GM12864 (cell line): Measurements from ENCODE around the gene BCL11B.
"Not testable (repeated sequence)": the region's sequence is repeated elsewhere in the genome, so short reads cannot be mapped to it uniquely, and the experiment has no call there.

Experiments used
- DNase-seq: peaks from one replicate; pipeline ENCODE4 v3.0.0-alpha.2; 2011; ENCODE audit warnings: low read depth
- H3K4me3 ChIP-seq: 2 replicates; pipeline ENCODE4 v1.5.1; 2011; ENCODE audit warnings: mild to moderate bottlenecking, low read depth, low read length, control low read depth
- CTCF ChIP-seq: IDR thresholded peaks from 2 replicates; pipeline ENCODE4 v1.5.1; 2011; ENCODE audit warnings: low read depth, mild to moderate bottlenecking, moderate library complexity, low read length, control low read depth, inconsistent platforms; ENCODE audit errors: missing control alignments

Gene BCL11B

GRCh38 chr14:99229654-99230207 lies 42.3 kb downstream of the BCL11B start:
- no peak for TF ChIP-seq CTCF
- H3K4me3 ChIP-seq = no peak overlapping the region
- no peak for DNase-seq

GRCh38 chr14:99228760-99229159 lies 43.2 kb downstream of the BCL11B start:
- not testable (repeated sequence) for H3K4me3 ChIP-seq, DNase-seq

GRCh38 chr14:99226687-99227086 lies 45.3 kb downstream of the BCL11B start:
- TF ChIP-seq CTCF = no peak
- no peak for DNase-seq
- no peak overlapping the region for H3K4me3 ChIP-seq

GRCh38 chr14:99225436-99226203 lies 46.4 kb downstream of the BCL11B start:
- TF ChIP-seq CTCF = no peak

GRCh38 chr14:99224948-99225347 lies 47.0 kb downstream of the BCL11B start:
- no peak for TF ChIP-seq CTCF
- no peak overlapping the region for H3K4me3 ChIP-seq
- DNase-seq = no peak

More at GRCh38 chr14:99225436-99226203, 46.4 kb downstream of the BCL11B start:
- DNase-seq = no peak
- H3K4me3 ChIP-seq = no peak overlapping the region

- no peak for DNase-seq
- peak; percentile 27 for TF ChIP-seq CTCF
- H3K4me3 ChIP-seq = no peak overlapping the region
These were observed 47.7 kb downstream of the BCL11B start for GRCh38 chr14:99224116-99224910.

- TF ChIP-seq CTCF = no peak
- no peak overlapping the region for H3K4me3 ChIP-seq
These were observed 50.6 kb downstream of the BCL11B start for GRCh38 chr14:99221445-99221844.

More at GRCh38 chr14:99221445-99221844, 50.6 kb downstream of the BCL11B start:
- DNase-seq = no peak
